Fibroblast of skin of right quadriceps (primary cell): ENCODE measurements around the gene KCNN3.
"Not testable (repeated sequence)": the region's sequence is repeated elsewhere in the genome, so short reads cannot be mapped to it uniquely, and the experiment has no call there.

ENCODE experiments used
- DNase-seq: peaks from one replicate; pipeline ENCODE4 v3.0.0-alpha.2; 2013

Gene KCNN3

DNA sequence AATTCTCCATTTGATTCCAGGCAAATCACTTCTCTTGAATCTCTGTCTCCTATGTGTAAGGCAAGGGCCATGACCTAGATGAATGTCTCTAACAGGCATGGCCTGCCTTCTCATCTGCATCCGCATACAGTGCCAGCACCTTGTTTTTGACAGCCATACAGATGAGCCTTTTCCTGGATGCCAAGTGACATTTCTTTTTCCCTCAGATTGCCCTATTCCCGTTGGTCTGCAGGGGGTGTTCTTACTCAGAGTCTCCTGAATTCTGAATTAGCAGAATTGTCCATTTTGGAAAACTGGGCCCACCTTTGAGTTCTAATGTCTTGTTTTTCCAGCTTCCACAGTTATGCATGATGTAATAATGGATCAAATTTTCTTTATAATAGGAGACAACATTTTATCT is 174.1 kb downstream of the KCNN3 start:
- no peak for DNase-seq

DNA sequence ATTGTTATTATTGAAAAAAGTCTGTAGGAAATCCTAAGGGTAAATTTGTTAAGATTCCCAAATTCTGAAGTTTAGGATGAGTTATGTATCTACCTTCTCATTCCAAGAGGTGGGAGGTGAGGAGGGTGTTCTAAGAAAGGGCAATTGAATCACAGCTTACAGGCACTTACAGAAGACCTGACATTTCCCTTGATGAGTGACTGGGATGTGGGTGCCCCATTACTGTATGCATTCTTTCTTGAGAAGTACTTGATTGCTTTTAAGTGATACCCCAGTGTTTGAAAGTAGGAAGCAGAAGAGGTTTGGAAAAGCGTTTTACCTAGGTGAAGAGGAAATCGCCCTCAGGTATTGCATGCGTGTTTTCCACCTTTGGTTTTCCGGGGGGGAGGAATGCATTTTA is 175.1 kb downstream of the KCNN3 start:
- DNase-seq, result no peak

DNA sequence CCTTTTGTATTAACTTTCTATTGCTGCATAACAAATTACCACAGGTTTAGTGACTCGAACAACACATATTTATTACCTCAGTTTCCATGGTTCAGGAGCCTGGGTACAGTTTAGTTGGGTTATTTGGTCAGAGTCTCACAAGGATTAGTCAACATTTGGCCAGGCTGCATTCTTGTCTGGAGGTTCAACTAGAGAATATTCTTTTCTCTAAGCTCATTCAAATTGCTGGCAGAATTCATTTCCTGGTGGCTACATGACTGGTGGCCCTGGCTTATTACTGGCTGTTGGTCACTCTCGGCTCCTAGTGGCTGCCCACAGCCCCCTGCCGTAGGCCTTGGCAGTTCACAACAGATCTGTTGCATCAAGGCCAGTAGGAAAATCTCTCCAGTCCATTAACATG is 181.0 kb downstream of the KCNN3 start:
- no peak for DNase-seq

DNA sequence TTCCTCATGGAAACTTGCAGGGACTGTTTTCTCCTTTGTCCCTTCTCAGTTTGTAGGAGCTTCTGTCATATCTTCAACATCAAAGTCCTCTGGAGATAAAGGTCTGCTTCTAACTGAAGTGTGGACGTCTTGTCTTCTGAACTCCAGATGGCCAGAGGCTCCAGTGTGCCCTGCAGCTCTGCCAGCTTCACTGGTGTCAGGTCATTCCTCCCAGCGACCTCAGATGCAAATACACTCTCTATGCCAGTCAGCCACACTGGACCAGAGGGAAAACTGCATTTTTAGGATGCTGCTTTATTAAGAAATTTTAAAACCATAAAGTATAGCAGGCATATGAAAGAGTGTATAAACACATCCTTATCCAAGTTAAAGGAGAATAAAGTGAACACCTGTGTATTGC is 183.6 kb downstream of the KCNN3 start:
- DNase-seq, result no peak

DNA sequence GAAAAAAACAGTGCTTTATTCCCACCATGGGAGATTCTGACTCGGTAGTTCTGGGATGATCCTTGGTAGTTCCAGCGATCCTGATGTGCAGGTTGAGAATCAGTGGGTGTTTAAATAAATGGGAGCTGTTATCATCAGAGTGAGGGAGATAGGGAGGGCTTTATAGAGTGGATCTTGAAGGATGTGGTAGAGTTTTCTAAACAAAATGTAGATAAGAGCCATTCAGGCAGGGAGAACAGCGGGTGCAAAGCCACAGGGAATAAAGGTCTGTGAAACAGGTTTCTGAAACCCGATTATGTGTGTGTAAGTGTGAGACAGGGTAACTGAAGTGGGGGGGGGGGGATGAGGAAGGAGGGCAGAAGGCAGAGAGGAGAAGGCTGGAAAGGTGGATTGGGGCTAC is 186.3 kb downstream of the KCNN3 start:
- no peak for DNase-seq

DNA sequence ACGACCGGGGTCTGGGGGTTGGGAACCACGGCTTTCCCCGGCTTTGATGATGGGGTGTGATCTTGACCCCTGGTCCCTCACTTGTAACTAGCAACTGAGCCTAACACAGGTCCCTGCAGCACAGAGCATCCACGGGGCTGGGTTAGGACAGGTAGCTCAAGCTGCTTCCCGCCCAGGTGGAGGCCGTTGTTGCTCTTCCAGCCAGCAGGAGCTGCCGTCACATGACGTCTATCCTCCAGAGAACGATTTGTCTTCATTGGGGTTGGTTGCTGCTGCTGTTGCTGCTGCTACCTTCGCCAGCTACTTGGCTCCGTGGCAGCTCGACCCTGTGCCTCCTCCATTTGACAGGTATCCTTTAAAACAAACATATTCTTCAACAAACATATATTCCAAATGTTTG is 187.8 kb downstream of the KCNN3 start:
- DNase-seq, result no peak

DNA sequence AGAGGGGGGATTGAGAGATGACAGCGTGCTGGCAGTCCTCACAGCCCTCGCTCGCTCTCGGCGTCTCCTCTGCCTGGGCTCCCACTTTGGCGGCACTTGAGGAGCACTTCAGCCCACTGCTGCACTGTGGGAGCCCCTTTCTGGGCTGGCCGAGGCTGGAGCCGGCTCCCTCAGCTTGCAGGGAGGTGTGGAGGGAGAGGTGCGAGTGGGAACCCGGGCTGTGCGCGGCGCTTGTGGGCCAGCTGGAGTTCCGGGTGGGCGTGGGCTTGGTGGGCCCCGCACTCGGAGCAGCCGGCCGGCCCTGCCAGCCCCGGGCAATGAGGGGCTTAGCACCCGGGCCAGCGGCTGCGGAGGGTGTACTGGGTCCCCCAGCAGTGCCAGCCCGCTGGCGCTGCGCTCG is 192.2 kb downstream of the KCNN3 start:
- not testable (repeated sequence) for DNase-seq

DNA sequence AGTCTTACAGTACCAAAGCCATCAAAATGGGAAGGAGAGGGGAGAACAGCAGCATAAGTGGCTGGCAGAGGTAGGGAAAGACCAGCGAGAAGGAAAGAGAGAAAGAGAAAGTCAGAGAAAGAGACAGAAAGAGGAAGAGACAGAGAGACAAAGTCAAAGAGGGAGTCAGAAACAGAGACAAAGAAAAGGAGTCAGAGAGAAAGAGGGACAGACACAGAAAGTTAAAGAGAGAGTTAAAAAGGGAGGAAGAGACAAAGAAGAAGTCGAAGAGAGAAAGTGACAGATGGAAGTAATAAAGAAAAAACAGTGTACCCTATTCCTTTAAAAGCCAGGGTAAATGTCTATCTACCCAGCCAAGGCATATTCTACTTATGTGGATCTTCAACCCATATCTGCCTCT is 193.2 kb downstream of the KCNN3 start:
- DNase-seq, result not testable (repeated sequence)

DNA sequence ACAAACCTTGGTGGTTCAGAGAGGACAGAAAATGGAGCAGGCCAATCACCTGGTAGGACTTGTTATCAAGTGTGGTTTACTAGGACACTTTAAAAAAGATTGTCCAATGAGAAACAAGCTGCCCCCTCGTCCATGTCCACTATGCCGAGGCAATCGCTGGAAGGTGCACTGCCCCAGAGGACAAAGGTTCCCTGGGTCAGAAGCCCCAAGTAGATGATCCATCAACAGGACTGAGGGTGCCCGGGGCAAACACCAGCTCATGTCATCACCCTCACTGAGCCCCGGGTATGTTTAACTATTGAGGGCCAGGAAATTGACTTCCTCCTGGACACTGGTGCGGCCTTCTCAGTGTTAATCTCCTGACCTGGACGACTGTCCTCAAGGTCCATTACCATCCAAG is 195.6 kb downstream of the KCNN3 start:
- not testable (repeated sequence) for DNase-seq

DNA sequence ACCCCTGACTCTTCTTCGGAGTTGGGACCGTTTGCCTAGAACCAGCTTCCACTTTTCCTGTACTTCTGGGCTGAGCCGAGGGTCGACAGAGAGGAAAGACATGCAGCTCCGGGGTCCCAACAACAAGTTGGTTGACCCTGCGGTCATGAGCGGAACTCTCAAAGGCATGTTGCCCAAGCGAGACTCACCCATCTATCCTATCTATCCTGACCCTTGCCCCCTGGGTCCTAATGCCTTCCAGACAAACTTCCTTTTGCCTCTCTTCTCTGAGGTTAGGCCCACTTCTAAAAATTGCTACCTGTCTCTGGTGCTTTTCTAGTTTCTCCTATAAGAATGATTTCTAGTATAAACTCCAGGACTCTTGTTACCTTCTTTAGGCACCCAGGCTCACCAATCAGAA is 197.8 kb downstream of the KCNN3 start:
- not testable (repeated sequence) for DNase-seq

DNA sequence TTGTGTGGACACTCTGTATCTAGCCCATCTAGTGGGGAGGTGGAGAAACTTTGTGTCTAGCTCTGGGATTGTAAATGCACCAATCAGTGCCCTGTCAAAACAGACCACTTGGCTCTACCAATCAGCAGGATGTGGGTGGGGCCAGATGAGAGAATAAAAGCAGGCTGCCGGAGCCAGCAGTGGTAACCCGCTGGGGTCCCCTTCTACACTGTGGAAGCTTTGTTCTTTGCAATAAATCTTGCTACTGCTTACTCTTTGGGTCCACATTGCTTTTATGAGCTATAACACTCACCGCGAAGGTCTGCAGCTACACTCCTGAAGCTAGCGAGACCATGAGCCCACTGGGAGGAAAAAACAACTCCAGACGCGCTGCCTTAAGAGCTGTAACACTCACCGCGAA is 198.7 kb downstream of the KCNN3 start:
- DNase-seq, result not testable (repeated sequence)

DNA sequence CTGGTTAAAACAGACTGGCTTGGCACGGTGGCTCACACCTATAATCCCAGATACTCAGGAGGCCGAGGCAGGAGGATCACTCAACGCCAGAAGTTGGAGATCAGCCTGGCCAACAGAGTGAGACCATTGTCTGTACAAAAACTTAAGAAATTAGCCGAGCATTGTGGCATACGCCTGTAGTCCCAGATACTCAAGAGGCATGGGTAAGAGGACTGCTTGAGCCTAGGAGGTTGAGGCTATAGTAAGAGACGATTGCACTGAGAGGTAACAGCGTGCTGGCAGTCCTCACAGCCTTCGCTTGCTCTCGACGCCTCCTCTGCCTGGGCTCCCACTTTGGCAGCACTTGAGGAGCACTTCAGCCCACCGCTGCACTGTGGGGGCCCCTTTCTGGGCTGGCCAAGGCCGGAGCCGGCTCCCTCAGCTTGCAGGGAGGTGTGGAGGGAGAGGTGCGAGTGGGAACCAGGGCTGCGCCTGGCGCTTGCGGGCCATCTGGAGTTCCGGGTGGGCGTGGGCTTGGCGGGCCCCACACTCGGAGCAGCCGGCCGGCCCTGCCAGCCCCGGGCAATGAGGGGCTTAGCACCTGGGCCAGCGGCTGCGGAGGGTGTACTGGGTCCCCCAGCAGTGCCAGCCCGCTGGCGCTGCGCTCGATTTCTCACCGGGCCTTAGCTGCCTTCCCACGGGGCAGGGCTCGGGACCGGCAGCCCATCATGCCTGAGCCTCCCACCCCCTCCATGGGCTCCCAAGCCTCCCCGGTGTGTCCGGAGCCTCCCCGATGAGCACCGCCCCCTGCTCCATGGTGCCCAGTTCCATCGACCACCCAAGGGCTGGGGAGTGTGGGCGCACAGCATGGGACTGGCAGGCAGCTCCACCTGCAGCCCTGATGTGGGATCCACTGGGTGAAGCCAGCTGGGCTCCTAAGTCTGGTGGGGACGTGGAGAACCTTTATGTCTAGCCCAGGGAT is 199.5 kb downstream of the KCNN3 start:
- not testable (repeated sequence) for DNase-seq

DNA sequence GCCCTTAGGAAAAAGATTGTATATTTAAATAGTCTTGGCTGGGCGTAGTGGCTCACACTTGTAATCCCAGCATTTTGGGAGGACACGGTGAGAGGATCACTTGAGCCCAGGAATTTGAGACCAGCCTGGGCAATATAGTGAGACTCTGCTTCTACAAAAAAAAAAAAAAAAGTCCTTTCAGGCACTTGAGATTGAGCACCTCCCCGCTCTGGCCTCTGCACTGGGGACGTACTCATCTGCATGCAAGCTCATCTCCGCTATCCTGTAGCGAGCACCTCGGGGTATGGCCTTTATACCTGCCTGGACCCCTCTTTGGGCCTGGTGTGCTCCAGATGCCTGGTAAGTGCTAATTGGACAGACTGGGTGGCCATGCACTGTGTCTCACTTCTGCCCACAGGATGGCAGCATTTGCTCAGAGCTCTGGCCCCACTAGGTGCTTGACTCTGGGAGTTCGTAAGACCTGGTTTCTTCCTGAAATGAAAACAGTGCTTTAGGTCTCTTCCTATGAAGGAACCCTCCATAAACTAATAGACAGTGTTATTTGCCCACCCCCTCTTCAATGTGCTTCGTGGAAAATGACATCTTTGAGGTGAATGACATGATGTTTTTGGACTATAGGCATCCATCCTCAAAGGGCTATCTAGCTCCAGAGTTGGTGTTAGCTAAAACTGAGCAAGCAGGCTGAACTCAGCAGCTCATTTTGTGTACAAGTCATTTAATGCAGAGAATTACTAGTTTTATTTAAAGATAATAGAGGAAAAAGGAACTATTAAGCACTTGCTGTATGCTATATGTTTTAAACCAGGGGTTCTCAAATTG is 200.4 kb downstream of the KCNN3 start:
- peak; percentile 59 for DNase-seq

DNA sequence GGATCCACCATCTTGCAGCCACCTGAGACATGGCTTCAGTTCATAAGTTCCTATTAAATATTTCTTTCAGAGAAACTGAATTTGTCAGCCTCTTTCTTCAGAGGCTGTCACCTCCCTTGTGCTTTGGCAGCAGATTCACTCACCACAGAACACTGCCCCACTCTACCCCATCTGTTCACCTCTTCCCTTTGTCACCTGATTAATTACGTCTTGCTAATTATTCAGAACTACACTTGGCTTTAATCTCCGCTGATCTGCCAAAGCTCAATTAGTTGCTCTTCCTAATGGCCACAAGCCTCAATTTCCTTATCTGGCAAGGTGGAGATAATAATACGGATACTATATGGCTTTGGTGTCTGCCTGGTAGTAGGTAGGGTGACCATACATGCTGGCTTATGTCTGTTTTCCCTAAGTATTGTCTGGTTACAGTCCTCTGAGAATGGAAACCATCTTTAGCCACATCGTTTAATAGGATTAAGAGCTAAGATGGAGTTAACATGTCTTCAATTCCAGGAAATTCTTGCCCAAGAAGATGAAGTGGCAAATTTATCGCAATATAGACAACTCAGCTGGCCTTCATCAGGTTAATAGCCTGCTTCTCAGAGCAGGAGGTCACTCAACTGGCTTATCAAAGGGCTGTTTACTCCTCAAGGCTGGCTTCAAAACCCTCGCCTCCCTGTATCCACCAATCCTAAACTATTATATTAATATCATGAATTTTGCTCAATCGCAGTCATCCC is 203.9 kb downstream of the KCNN3 start:
- no peak for DNase-seq

DNA sequence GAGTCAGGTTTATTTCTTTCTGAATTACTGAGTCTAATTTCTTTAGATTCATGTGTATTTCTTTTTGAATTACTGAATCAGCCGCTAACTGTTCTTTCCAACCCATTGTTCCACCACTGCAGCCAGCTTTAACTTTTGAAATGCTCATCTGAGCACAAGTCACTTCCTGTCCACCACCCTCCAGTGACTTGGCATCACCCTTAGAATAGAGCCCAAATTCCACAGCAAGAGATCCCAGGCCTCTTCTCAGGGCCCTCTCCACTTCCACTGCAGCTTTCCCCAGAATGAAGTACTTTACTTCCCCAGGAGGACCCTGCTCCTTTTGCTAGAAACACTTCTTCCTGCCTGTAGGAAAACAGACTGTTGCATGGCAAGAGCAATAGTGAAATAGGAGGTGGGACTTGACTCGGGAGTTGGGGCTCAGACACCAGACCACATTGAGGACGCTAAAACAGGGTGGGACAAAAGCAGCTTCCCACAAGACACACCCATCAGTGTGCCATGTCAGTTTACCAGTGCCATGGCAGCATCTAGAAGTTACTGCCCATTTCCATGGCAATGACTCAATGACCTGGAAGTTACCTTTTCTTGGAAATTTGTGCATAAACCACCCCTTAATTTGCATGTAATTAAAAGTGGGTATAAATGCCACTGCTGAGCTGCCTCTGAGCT is 205.6 kb downstream of the KCNN3 start:
- no peak for DNase-seq

DNA sequence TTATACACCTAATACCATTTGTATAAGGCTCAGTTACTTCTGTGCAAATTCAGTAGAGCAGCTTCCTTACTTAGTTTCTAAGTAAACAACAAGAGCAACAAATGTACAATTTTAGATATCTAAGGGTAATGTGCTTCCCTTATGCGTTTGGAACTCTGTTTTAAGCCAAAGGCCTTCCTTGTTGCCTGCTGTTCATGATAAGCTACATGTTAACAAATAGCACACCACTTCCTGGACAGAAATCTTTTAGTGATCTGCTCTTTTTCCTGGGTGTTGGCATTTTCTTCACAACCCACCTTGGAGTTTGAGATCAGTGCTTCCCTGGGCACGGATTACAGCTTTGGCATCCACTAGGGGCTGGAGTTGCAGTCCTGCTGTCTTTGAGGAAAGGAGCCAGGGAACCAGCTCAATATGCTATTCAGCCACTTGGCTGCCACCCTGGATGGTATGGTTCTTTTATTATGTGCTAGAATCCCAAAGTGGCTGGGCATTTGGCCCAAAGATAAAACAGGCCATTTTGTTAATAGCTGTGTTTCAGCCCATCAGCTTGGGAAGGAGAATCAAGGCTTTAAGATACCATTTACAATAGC is 206.5 kb downstream of the KCNN3 start:
- no peak for DNase-seq

DNA sequence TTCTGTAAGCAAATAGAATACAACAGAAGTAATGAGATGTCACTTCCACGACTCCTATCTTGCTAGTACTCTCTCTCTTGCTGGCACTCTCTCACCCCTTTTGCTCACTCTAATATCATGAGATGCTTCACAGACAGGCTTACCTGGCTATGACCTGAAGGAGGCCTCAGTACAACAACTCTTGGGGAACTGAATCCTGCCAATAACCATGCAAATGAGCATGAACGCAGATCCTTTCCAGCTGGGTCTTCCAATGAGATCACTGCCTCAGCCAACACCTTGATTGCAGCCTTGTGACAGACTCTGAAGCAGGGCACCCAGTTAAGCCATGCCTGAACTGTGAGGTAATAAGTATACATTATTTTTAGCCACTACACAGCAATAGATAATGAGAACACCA is 209.0 kb downstream of the KCNN3 start:
- no peak for DNase-seq

DNA sequence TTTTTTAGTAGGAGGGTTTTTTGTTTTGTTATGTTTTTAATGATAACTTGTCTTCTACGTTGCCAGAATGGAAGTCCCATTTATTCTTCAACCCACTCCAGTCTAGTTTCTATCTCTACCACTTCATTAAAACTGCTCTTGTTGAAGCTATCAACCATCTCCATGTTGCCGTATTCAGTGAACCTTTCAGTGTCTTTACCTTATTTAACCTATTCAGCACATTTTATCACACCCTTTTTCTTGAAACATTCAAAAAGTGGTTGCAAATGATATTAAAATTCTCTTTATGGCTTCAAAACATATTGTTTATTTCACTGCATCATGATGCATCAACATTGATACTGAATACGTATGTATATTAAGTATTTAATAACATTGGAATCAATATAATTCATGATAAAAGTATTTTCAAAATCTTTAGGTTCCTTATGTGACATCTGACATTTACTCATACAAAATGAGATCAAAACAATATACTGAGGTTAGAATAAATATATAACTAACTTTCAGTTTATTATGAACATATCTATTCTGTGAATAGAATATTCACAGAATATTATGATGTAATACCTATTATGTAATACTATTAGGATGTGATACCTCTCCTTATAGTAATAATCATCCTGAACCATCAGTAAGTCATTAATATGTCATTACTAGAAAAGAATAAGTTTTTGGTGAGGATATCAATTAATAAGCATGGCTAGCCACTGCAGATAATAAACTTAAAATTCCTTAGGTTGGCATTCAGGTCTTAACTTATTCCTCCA is 210.1 kb downstream of the KCNN3 start:
- DNase-seq, result no peak

DNA sequence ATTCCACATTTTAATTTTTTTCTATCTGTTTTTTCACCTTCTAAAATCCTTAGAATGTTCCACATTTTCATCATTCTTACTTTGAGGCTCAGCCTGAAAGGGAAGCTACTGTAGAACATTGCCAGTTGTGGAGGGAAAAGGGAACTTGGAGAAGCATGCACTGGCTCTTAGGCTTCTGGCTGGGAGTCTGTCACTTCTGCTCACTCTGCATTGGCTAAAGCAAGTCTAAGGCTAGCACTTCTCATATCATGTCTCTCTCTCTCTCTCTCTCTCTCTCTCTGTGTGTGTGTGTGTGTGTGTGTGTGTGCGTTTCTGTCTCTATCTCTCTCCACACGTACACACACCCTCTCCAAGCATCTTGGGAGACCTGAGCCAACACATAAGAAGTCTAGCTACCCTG is 212.5 kb downstream of the KCNN3 start:
- no peak for DNase-seq

DNA sequence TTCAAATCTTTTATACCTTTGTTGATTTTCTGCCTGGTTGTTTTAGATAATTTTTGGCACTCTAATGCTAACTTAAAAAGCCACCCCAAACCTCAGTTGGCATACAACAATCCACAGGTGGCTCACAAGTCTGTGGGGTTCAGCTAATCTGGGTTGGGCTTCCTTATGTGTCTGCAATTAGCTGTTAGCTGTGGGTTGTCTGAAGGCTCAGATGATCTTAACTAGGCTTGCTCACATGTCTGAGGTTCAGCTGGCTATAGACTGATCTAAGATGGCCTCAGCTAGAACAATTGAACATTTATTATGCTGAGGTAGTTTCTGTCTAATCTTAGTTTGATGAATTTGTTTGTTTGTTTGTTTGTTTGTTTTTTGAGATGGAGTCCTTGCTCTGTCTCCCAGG is 217.2 kb downstream of the KCNN3 start:
- no peak for DNase-seq
